Neural progenitor cell (in vitro differentiated cells): ENCODE measurements around the gene MYLK3. TPM values are rescaled to one million over a fixed set of nuclear protein-coding genes. Genes with fewer than 3 reads are reported as not detected.

ENCODE experiments used
- DNase-seq: peaks from one replicate; pipeline ENCODE4 v3.0.0-alpha.2; 2016; ENCODE audit warnings: low spot score
- H2AFZ ChIP-seq: fragments of 200-600 bp; sonication (generic); replicated peaks from 2 replicates; pipeline ENCODE4 v1.6.1; 2016; ENCODE audit warnings: antibody characterized with exemption
- H3F3A ChIP-seq: fragments of 200-600 bp; sonication (generic); 2 replicates; pipeline ENCODE4 v1.6.1; 2016; ENCODE audit warnings: antibody characterized with exemption, low read depth
- H3K27ac ChIP-seq: fragments of 200-600 bp; sonication (generic); 2 replicates; pipeline ENCODE4 v1.5.1; 2016; ENCODE audit warnings: mild to moderate bottlenecking
- H3K27me3 ChIP-seq: fragments of 200-600 bp; sonication (generic); 2 replicates; pipeline ENCODE4 v1.6.1; 2016; ENCODE audit warnings: mild to moderate bottlenecking, moderate library complexity
- H3K36me3 ChIP-seq: fragments of 200-600 bp; sonication (generic); 2 replicates; pipeline ENCODE4 v1.5.1; 2016
- H3K4me1 ChIP-seq: fragments of 200-600 bp; sonication (generic); 2 replicates; pipeline ENCODE4 v1.6.1; 2016; ENCODE audit warnings: mixed run types
- H3K4me2 ChIP-seq: fragments of 200-600 bp; sonication (generic); 2 replicates; pipeline ENCODE4 v1.6.1; 2016
- H3K4me3 ChIP-seq: fragments of 200-600 bp; sonication (generic); 2 replicates; pipeline ENCODE4 v1.5.1; 2016
- H3K79me2 ChIP-seq: fragments of 200-600 bp; sonication (generic); 2 replicates; pipeline ENCODE4 v1.6.1; 2016; ENCODE audit warnings: low read depth
- H3K9ac ChIP-seq: fragments of 200-600 bp; sonication (generic); 2 replicates; pipeline ENCODE4 v1.6.1; 2016
- H3K9me3 ChIP-seq: fragments of 200-600 bp; sonication (generic); 2 replicates; pipeline ENCODE4 v1.5.1; 2016; ENCODE audit warnings: low read depth
- H4K20me1 ChIP-seq: fragments of 200-600 bp; sonication (generic); 2 replicates; pipeline ENCODE4 v1.6.1; 2016; ENCODE audit warnings: low read depth
- H3K27ac Mint-ChIP-seq: 3 replicates; pipeline ENCODE4 v1.8.0; 2021; ENCODE audit warnings: mixed read lengths
- H3K27me3 Mint-ChIP-seq: 2 replicates; pipeline ENCODE4 v1.8.0; 2022; ENCODE audit warnings: low read depth, mild to moderate bottlenecking, inconsistent platforms, moderate library complexity, mixed read lengths; ENCODE audit not compliant: insufficient read depth
- H3K36me3 Mint-ChIP-seq: 3 replicates; pipeline ENCODE4 v1.8.0; 2021; ENCODE audit warnings: mixed read lengths
- H3K4me1 Mint-ChIP-seq: 3 replicates; pipeline ENCODE4 v1.8.0; 2021; ENCODE audit warnings: mixed read lengths
- H3K4me3 Mint-ChIP-seq: 3 replicates; pipeline ENCODE4 v1.8.0; 2021; ENCODE audit warnings: mild to moderate bottlenecking, moderate library complexity, mixed read lengths
- H3K9me3 Mint-ChIP-seq: 3 replicates; pipeline ENCODE4 v1.8.0; 2020; ENCODE audit warnings: mixed read lengths
- CTCF ChIP-seq: fragments of 200-600 bp; sonication (generic); IDR thresholded peaks from 2 replicates; pipeline ENCODE4 v1.5.1; 2017; ENCODE audit warnings: antibody characterized with exemption, mild to moderate bottlenecking
- EZH2 ChIP-seq: fragments of 200-600 bp; sonication (generic); IDR thresholded peaks from 2 replicates; pipeline ENCODE4 v1.6.1; 2017; ENCODE audit warnings: antibody characterized with exemption, mild to moderate bottlenecking, moderate library complexity
- EZH2phosphoT487 ChIP-seq: fragments of 200-600 bp; sonication (generic); IDR thresholded peaks from 2 replicates; pipeline ENCODE4 v1.6.1; 2017; ENCODE audit warnings: antibody characterized with exemption
- total RNA-seq: library from RNA; depleted of rRNA; stranded (reverse); fragments of >200 nt; gene quantifications from 2 replicates; pipeline ENCODE4 v1.2.3, GENCODE V29; 2015; ENCODE audit warnings: low replicate concordance

MYLK3 gene
- 0.28 and 1.6 TPM in 2 replicates for total RNA-seq

GRCh38 chr16:46747777-46748651 is at the start of gene MYLK3:
TSS of gene MYLK3 (minus strand) at chr16:46748344. CDS start at chr16:46748193, 151 bp downstream.
- H3K9ac ChIP-seq: no peak within 1 kb of the TSS
- DNase-seq: peak; percentile 30
- no peak within 1 kb of the TSS for H3K4me3 Mint-ChIP-seq
- no peaks in the 10 kb centered on the region for H4K20me1 ChIP-seq
- no peak for TF ChIP-seq EZH2phosphoT487
- TF ChIP-seq CTCF: no peak
- TF ChIP-seq EZH2: no peak
- H3K27ac Mint-ChIP-seq: peak within 1 kb of the TSS; percentile 63
- H3K27ac ChIP-seq: no peak within 1 kb of the TSS
- no peaks in the 10 kb centered on the region for H3K36me3 Mint-ChIP-seq
- H2AFZ ChIP-seq: no peak within 1 kb of the TSS
- H3K4me3 ChIP-seq: no peak within 1 kb of the TSS
- H3K79me2 ChIP-seq: no peaks in the 10 kb centered on the region
- H3K27me3 Mint-ChIP-seq: peaks cover 2% of the 10 kb centered on the region
- no peaks in the 10 kb centered on the region for H3K9me3 Mint-ChIP-seq
- no peak within 1 kb of the TSS for H3K4me2 ChIP-seq
- H3K9me3 ChIP-seq: no peaks in the 10 kb centered on the region
- H3F3A ChIP-seq: no peaks in the 10 kb centered on the region
- H3K27me3 ChIP-seq: no peaks in the 10 kb centered on the region
- H3K36me3 ChIP-seq: no peaks in the 10 kb centered on the region
- peaks cover 6% of the 10 kb centered on the region for H3K4me1 ChIP-seq
- H3K4me1 Mint-ChIP-seq: peaks cover 20% of the 10 kb centered on the region

- H3K27me3 Mint-ChIP-seq: no peaks in the 10 kb centered on the region
These were observed 49.4 kb upstream of the MYLK3 start for GRCh38 chr16:46797501-46797900.

GRCh38 chr16:46796764-46797269 is 48.7 kb upstream of the MYLK3 start:
- Histone ChIP-seq H3K27me3 (no peaks in the 10 kb centered on the region), H3K4me3 (no peak overlapping the region), H3K79me2 (no peaks in the 10 kb centered on the region), H3K9me3 (peaks cover 12% of the 10 kb centered on the region), H3K9ac (no peak overlapping the region), H3K27ac (no peak overlapping the region), H4K20me1 (peaks cover 3% of the 10 kb centered on the region), H3K4me2 (no peak overlapping the region), H3F3A (no peaks in the 10 kb centered on the region), H3K4me1 (no peaks in the 10 kb centered on the region), H3K36me3 (peaks cover 14% of the 10 kb centered on the region), H2AFZ (no peak overlapping the region)
- Mint-ChIP-seq H3K4me1 (no peaks in the 10 kb centered on the region), H3K9me3 (peaks cover 32% of the 10 kb centered on the region), H3K27ac (no peak overlapping the region), H3K27me3 (no peaks in the 10 kb centered on the region), H3K36me3 (peaks cover 36% of the 10 kb centered on the region), H3K4me3 (no peak overlapping the region)
- DNase-seq: no peak
- TF ChIP-seq CTCF (no peak), EZH2phosphoT487 (no peak), EZH2 (no peak)

More at GRCh38 chr16:46797501-46797900, 49.4 kb upstream of the MYLK3 start:
- Histone ChIP-seq H2AFZ (no peak overlapping the region), H3K9ac (no peak overlapping the region), H3K4me3 (no peak overlapping the region), H3K4me2 (no peak overlapping the region), H3K79me2 (no peaks in the 10 kb centered on the region), H3K9me3 (peaks cover 12% of the 10 kb centered on the region), H3K27ac (no peak overlapping the region), H3K4me1 (no peaks in the 10 kb centered on the region), H3K27me3 (no peaks in the 10 kb centered on the region), H4K20me1 (peaks cover 3% of the 10 kb centered on the region), H3K36me3 (peaks cover 21% of the 10 kb centered on the region), H3F3A (no peaks in the 10 kb centered on the region)
- TF ChIP-seq CTCF (no peak), EZH2 (no peak)
- no peak for DNase-seq
- peaks cover 28% of the 10 kb centered on the region for H3K9me3 Mint-ChIP-seq
- no peak overlapping the region for H3K27ac Mint-ChIP-seq
- peaks cover 32% of the 10 kb centered on the region for H3K36me3 Mint-ChIP-seq
- no peak overlapping the region for H3K4me3 Mint-ChIP-seq
- no peaks in the 10 kb centered on the region for H3K4me1 Mint-ChIP-seq
